GM18517 (cell line): ENCODE results near the gene APBA2.
"Not testable (repeated sequence)": the region's sequence is repeated elsewhere in the genome, so short reads cannot be mapped to it uniquely, and the experiment has no call there.

Experiments used
- ATAC-seq: cut with Tn5 transposase; IDR thresholded peaks from one replicate; pipeline ENCODE4 v1.9.1; 2021; ENCODE audit warnings: mild to moderate bottlenecking, moderate library complexity; ENCODE audit not compliant: unreplicated experiment

The APBA2 gene

DNA sequence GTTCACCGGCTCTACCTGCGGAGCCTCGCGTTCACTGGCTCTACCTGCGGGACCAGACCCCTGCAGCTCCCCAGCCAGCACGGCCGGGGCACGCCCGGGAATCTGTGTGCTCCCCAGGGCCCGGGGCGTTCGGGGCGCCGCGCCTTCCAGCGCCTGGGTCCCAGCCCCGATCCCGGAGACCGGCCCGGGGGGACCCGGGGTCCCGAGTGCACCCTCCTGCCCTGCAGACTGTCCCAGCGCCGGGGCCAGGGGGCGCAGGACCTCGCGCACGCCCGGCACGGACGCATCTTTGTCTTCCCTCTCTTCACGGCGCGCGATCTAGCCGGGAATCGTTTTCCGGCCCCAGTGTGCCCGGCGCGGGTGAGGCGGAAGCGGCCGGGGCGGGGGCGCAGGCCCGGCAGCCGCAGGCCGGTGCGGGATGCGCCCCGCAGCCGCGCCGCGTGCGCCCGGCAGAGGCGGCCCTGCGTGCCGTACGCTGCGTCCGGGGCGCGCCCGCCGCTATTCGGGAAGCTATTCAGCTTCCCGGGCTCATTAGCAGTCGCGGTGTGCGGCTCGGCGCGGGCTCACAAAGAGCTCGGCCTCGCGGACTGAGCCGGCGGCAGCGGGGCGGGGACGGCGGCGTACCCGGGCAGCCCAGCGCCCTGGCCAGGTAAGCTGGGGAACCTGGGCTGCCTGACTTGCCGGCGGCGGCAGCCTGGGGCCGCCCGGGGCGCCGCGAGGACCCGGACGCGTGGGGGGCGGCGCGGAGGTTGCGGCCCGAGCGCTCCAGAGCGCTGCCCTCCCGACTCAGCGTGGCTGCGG lies at the start of gene APBA2:
APBA2 (plus strand) TSS at position 345 of the 801 bp plus-strand sequence. CDS start 167,911 bp downstream, outside the sequence.
- ATAC-seq: no peak

GRCh38 chr15:28840285-28840684 lies 45.5 kb upstream of the APBA2 start:
- not testable (repeated sequence) for ATAC-seq

- ATAC-seq: not testable (repeated sequence)
Measured at GRCh38 chr15:28842210-28842609, 43.6 kb upstream of the APBA2 start.

DNA sequence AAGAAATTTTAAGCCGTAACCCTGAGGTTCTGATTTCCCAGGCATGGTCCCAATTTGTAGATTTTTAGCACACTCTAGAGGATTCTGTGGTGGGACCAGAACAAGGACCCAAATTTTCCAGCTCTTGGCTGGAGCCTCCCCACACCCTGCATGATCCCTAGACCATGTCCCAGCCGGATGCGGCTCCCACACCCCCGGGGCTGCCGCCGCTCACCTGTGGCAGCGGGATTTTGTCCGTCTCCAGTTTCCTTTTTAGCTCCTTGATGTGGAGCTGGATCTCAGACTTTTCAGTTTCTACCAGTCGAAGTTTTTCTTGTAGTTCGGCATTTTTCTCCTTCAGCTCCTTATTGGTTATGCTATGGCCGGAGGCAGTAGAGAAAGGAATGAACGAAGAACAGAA lies 42.3 kb upstream of the APBA2 start:
- not testable (repeated sequence) for ATAC-seq

DNA sequence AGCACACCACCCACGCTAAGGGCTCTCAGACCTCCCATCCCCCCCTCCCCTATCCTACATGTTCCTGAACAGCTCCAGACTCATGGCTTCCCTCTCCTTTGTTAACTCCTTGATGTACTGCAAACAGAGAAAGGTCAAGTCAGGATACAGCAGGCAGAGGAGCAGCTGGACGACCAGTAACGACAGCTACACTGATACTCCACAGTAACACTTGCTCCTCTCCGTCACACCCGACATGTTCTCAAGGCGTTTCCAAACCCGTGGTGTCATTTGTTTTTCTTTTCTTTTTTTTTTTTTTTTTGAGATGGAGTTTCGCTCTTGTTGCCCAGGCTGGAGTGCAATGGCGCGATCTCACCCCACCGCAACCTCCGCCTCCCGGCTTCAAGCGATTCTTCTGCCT lies 41.6 kb upstream of the APBA2 start:
- not testable (repeated sequence) for ATAC-seq

- ATAC-seq: not testable (repeated sequence)
Measured at GRCh38 chr15:28847247-28847646, 38.5 kb upstream of the APBA2 start.

DNA sequence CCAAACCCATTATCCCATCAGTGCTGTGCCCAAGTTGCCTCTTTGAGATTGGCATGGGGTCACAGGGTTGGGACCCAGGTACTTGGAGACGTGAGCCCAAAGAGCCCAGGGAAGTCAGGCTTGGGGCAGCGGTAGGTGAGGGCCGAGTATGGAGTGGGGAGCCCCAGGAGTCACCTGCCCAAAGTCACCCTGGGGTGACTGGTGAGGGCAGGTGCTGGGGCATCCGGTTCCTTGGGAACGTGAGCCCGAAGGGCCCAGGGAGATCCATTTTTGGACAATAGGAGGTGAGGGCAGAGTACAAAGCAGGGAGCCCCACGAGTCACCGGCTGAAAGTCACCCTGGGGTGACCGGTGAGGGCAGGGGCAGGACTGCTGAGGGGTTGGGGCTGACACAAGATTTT lies 37.8 kb upstream of the APBA2 start:
- ATAC-seq: not testable (repeated sequence)

GRCh38 chr15:28848521-28848920 lies 37.3 kb upstream of the APBA2 start, which contains the start of gene GOLGA6L7:
TSS of gene GOLGA6L7 (minus strand) at chr15:28848644. CDS start at chr15:28848549, 95 bp downstream.
- not testable (repeated sequence) for ATAC-seq

DNA sequence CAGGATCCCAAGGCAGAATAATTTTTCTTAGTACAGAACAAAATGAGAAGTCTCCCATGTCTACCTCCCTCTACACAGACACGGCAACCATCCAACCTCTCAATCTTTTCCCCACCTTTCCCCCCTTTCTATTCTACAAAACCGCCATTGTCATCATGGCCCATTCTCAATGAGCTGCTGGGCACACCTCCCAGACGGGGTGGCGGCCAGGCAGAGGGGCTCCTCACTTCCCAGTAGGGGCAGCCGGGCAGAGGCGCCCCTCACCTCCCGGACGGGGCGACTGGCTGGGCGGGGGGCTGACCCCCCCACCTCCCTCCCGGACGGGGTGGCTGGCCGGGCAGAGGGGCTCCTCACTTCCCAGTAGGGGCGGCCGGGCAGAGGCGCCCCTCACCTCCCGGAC lies 36.5 kb upstream of the APBA2 start:
- not testable (repeated sequence) for ATAC-seq

GRCh38 chr15:28849766-28850165 lies 36.0 kb upstream of the APBA2 start:
- ATAC-seq: not testable (repeated sequence)

DNA sequence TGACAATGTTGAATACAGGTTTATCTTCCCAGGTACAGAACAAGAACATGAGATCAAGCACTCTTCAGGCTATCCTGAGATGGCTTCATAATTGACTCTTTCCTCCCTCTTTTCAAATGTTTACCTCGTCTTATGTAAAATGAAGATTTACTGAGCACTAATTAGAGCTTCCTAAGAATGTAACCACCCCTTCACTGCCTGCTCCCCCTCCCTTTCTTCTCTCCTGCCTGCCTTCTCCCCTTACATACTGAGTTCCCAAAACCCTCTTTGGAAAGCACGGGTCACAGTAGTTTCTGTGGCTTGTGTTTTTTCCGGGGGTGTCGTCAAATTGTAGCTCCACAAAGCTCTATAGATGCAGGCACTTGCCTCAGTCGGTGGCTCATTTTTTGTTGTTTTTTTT lies 32.1 kb upstream of the APBA2 start:
- ATAC-seq: not testable (repeated sequence)

GRCh38 chr15:28854578-28854977 lies 31.2 kb upstream of the APBA2 start:
- ATAC-seq: not testable (repeated sequence)

- no peak for ATAC-seq
Measured at GRCh38 chr15:28861031-28861534, 24.7 kb upstream of the APBA2 start.

GRCh38 chr15:28861589-28862293 lies 24.0 kb upstream of the APBA2 start:
- ATAC-seq: not testable (repeated sequence)

DNA sequence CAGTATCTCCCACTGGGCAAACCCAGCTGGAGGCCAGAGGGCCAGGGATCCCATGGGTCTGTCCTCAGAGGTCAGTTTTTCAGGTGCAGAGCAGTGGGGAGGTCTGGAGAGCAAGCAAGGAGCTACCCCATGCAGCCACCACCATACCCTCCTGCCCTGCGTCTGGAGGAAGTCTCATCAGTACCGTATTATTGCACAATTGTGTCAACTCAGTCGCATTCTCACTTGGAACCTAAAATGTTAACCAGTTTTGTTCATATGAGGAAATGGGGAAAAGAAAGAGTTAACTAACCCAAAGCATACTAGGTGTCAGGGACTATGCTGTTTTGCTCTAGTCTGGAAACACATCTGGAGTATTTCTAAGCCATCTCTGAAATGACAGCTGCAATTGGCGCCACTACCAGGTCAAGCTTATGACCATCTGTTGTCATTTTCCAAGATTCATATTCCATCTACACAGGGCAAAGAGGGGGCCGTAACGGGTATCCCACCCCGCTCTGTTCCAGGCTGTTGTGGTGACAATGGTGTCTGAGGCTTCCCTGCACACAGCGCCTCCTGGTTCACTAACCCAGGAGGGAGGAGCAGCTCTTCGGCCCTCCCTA lies 16.9 kb upstream of the APBA2 start:
- ATAC-seq: no peak

DNA sequence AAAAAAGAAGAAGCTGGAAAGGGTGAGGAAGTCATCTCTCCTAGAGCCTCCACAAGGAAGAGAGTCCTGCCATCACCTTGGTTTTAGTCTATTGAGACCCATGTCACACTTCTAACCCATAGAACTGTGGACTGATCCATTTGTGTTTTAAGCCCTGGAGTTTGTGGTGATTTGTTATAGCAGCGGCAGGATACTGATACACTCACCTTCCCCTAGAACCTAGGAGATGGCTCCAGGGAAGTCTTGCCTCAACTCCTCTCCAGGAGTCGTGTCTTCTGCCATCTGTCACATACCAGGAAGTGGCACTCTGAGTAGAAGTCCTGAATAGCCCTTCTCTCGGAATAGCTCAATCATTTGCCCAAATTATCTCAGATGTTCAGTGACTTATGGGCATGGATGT lies 14.6 kb upstream of the APBA2 start:
- ATAC-seq: no peak

DNA sequence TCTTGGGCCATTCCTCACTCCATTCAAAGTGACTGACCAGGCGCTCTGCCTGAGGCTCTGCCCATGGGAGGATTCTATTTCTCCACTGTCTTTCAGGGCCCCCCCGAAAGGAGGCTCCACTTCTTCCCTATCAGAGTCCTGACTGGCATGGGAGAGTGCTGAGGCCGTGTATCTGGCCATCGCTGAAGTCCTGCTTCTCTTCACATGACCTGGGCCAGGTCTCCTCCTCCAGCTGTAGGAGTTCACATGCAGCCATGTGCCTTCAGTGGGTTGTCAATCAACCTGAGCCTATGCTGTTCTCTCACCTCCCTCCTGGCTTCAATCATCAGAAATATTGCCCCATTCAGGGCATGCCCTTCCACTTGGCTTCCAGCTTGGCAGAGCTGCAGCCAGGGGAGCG lies 12.8 kb upstream of the APBA2 start:
- ATAC-seq: no peak

DNA sequence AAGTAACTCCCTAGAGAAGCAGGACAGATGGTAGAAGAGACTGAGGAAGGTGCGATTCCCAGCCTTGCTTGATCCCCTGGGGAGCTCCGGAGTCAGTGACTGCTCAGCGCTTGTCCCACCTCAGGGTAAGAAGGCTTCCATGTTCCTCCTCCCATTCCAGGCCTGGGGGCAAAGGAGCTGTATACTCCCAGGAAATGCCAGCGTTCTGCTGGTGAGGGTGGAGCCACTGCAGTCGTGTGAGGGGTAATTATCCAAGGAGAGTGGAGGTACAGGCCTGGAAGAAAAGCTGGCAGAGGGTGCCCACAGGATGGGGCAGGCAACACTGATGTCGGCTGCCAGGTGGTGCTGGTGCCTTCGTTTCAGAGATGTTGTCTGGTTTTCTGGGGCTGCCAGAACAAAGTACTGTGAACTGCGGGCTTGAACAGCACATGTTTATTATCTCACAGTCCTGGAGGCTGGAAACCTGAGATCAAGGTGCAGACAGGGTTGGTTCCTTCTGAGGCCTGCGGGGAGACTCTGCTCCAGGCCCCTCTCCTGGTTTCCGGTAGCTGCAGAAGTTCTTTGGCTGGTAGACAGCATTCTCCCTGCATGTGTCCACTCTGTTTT lies 12.1 kb upstream of the APBA2 start:
- no peak for ATAC-seq

DNA sequence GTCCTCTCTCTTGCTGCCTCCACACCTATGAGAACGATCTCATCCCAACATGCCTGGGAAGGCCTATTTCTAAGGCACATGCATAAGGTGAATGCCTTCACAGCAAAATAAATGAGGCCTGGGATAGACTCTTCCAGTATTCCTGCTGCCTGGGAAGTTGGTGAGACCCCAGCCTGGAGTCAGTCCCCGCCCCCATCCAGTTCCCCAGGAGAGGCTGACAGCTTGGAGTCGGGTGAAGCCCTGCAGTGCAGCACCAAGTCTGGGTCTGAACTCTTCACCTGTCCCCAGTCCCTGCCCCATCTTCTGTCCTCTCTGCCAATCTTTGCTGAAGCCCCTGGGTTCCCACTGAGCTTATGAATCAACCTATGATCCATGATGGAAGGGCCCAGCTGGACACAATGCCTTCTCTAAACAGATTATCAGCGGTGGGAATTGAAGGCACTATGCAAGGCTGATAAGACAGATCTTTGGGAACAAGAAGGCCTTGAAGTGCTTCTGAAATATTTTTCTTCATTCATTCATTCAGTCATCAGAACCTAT lies 10.2 kb upstream of the APBA2 start:
- no peak for ATAC-seq

DNA sequence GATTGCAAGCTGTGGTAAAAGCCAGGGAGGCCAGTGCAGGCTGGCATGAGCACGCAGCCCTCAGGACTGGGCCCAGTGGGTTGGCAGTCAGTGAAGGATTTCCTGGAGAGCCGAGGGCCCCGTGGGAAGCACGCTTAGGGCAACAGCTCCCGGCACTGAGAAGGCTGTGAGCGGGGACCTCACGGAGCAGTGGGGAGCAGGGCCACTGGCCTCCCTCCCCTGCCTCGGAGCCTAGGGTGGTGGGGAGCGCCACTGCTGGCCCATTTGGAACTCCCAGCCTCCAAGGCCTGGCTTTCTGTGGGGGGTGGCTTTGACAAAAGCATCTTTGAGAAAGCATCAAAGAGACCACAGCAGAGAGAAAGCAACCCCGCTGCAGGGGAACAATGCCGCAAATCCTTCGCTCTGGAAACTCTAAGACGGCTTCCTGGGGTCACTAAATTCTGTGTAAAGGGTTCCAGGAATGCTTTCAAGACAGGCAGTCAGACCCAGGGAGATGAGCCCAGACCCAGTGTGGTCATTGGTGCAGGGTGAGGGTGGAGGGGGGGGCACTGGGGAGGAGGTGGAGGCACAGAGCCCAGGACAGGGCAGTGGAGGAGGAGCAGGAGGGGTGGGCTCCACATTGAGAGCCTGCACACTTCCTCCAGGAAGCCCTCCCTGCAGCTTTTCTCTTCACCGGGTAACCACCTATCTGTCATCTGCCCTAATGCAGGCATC lies 9.5 kb upstream of the APBA2 start:
- no peak for ATAC-seq
